ENCODE data around the gene RNF34.

DNA sequence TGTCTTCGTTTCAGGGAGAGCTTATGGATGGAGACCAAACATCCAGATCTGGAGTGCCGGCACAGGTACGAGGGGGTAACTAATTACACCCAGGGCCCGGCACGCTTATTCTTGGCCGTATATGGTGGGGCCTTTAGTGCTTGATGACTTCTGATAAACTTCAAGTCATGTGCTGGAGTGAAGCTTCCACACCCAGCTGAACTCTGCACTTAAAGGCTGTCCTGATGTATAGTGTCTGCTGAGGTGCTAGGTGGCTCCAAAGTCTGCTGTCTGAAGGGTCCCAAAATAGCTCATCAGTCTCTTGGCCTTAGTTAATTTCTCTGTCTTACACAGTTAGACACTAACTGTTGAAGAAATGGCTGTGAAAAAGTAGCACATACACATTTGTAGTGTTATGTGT lies 17.9 kb downstream of the RNF34 start:
- TF ChIP-seq, protein P1, sequence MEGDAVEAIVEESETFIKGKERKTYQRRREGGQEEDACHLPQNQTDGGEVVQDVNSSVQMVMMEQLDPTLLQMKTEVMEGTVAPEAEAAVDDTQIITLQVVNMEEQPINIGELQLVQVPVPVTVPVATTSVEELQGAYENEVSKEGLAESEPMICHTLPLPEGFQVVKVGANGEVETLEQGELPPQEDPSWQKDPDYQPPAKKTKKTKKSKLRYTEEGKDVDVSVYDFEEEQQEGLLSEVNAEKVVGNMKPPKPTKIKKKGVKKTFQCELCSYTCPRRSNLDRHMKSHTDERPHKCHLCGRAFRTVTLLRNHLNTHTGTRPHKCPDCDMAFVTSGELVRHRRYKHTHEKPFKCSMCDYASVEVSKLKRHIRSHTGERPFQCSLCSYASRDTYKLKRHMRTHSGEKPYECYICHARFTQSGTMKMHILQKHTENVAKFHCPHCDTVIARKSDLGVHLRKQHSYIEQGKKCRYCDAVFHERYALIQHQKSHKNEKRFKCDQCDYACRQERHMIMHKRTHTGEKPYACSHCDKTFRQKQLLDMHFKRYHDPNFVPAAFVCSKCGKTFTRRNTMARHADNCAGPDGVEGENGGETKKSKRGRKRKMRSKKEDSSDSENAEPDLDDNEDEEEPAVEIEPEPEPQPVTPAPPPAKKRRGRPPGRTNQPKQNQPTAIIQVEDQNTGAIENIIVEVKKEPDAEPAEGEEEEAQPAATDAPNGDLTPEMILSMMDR (IDR thresholded peaks at IDR 0.05) = no peak
- no peak for TF ChIP-seq POLR2A (IDR thresholded peaks at IDR 0.05)

Measured in Peyer's patch (tissue), 4 donors.